Parathyroid adenoma (tissue), 2 donors: ENCODE results near the gene IFITM1.
A peak's percentile ranks its signal among the peaks of the same experiment; 100 is the strongest.
"Not testable (repeated sequence)": the region's sequence is repeated elsewhere in the genome, so short reads cannot be mapped to it uniquely, and the experiment has no call there.

Source experiments
- H2AFZ ChIP-seq: fragments of 300-600 bp; sonication (generic); one replicate; pipeline ENCODE4 v1.7.0; 2017; ENCODE audit warnings: antibody characterized with exemption, mild to moderate bottlenecking
- H3K27ac ChIP-seq: fragments of 300-600 bp; sonication (generic); one replicate; pipeline ENCODE4 v1.7.0; 2017
- H3K27me3 ChIP-seq: fragments of 300-600 bp; sonication (generic); one replicate; pipeline ENCODE4 v1.7.0; 2017; ENCODE audit warnings: low read length; ENCODE audit not compliant: control insufficient read depth, insufficient read depth
- H3K36me3 ChIP-seq: fragments of 300-600 bp; sonication (generic); one replicate; pipeline ENCODE4 v1.7.0; 2017; ENCODE audit warnings: low read length; ENCODE audit not compliant: control insufficient read depth, insufficient read depth
- H3K4me1 ChIP-seq: fragments of 300-600 bp; sonication (generic); one replicate; pipeline ENCODE4 v1.7.0; 2017; ENCODE audit warnings: control low read depth
- H3K4me2 ChIP-seq: fragments of 300-600 bp; sonication (generic); one replicate; pipeline ENCODE4 v1.7.0; 2017; ENCODE audit warnings: low read length
- H3K4me3 ChIP-seq: fragments of 300-600 bp; sonication (generic); one replicate; pipeline ENCODE4 v1.7.0; 2017; ENCODE audit warnings: low read depth, low read length
- H3K79me2 ChIP-seq: fragments of 300-600 bp; sonication (generic); one replicate; pipeline ENCODE4 v1.7.0; 2017; ENCODE audit warnings: control low read depth
- H3K9ac ChIP-seq: fragments of 300-600 bp; sonication (generic); one replicate; pipeline ENCODE4 v1.7.0; 2017; ENCODE audit warnings: mild to moderate bottlenecking
- H3K9me3 ChIP-seq: fragments of 300-600 bp; sonication (generic); one replicate; pipeline ENCODE4 v1.7.0; 2017; ENCODE audit warnings: low read length; ENCODE audit not compliant: control insufficient read depth
- CTCF ChIP-seq: fragments of 300-600 bp; sonication (generic); IDR thresholded peaks from one replicate; pipeline ENCODE4 v1.7.0; 2017; ENCODE audit warnings: antibody characterized with exemption, mild to moderate bottlenecking
- donor health status: primary hyperparathyroidism.

Gene IFITM1

GRCh38 chr11:316031-316701 is 2.3 kb downstream of the IFITM1 start:
- Histone ChIP-seq H3K36me3 (no peaks in the 10 kb centered on the region), H3K9me3 (no peaks in the 10 kb centered on the region), H3K4me1 (no peaks in the 10 kb centered on the region), H2AFZ (no peak overlapping the region), H3K4me3 (peak overlapping the region; percentile 22), H3K27ac (peak overlapping the region; percentile 49), H3K79me2 (peaks cover 2% of the 10 kb centered on the region), H3K4me2 (peak overlapping the region; percentile 38), H3K9ac (no peak overlapping the region), H3K27me3 (no peaks in the 10 kb centered on the region)
- no peak for TF ChIP-seq CTCF

- Histone ChIP-seq H3K4me1 (no peaks in the 10 kb centered on the region), H3K9me3 (no peaks in the 10 kb centered on the region), H2AFZ (no peak overlapping the region), H3K9ac (no peak overlapping the region), H3K79me2 (peaks cover 2% of the 10 kb centered on the region), H3K27ac (peak overlapping the region; percentile 49), H3K36me3 (no peaks in the 10 kb centered on the region), H3K4me3 (no peak overlapping the region), H3K27me3 (no peaks in the 10 kb centered on the region), H3K4me2 (no peak overlapping the region)
- no peak for TF ChIP-seq CTCF
These were observed 3.1 kb downstream of the IFITM1 start for GRCh38 chr11:316891-317301.

- H3K4me2 ChIP-seq, H3K9me3 ChIP-seq, H2AFZ ChIP-seq, H3K4me1 ChIP-seq, H3K9ac ChIP-seq, H3K36me3 ChIP-seq, H3K27me3 ChIP-seq, H3K79me2 ChIP-seq: not testable (repeated sequence)
- Histone ChIP-seq H3K27ac (peak overlapping the region; percentile 49), H3K4me3 (peak overlapping the region; percentile 16)
These were observed 4.0 kb downstream of the IFITM1 start for GRCh38 chr11:317668-318404.

GRCh38 chr11:318405-319120 is 4.7 kb downstream of the IFITM1 start:
- H3K27me3 ChIP-seq, H3K4me2 ChIP-seq, H3K9me3 ChIP-seq, H3K4me1 ChIP-seq, H3K4me3 ChIP-seq, H3K36me3 ChIP-seq, H3K79me2 ChIP-seq: not testable (repeated sequence)
- Histone ChIP-seq H3K9ac (peak overlapping the region; percentile 46), H3K27ac (peak overlapping the region; percentile 99), H2AFZ (peak overlapping the region; percentile 33)

GRCh38 chr11:319121-319887 is 5.5 kb downstream of the IFITM1 start:
- not testable (repeated sequence) for H3K9me3 ChIP-seq, H3K27me3 ChIP-seq, H3K4me1 ChIP-seq, H3K36me3 ChIP-seq, H3K79me2 ChIP-seq
- Histone ChIP-seq H3K4me2 (peak overlapping the region; percentile 71), H3K4me3 (peak overlapping the region; percentile 53), H3K27ac (peak overlapping the region; percentile 99), H2AFZ (peak overlapping the region; percentile 33), H3K9ac (peak overlapping the region; percentile 46)

GRCh38 chr11:319888-320273 is 6.0 kb downstream of the IFITM1 start:
- H3K9me3 ChIP-seq, H3K79me2 ChIP-seq, H2AFZ ChIP-seq, H3K36me3 ChIP-seq, H3K27me3 ChIP-seq, H3K4me1 ChIP-seq: not testable (repeated sequence)
- Histone ChIP-seq H3K27ac (peak overlapping the region; percentile 99), H3K4me2 (peak overlapping the region; percentile 71), H3K4me3 (peak overlapping the region; percentile 53), H3K9ac (peak overlapping the region; percentile 37)
